ENCODE data around the gene DTWD1. TPM values are rescaled to one million over a fixed set of nuclear protein-coding genes. Genes with fewer than 3 reads are reported as not detected.

The DTWD1 gene
- total and polyA plus RNA-seq, 2 donors (not counting 1 experiment from before 2014, with no cell fraction given), result 7.4 to 27.1 TPM

GRCh38 chr15:49652922-49653321 is 32.1 kb downstream of the DTWD1 start:
- H3K9ac ChIP-seq (ENCODE audit: low read length), result no peak overlapping the region
- no peaks in the 10 kb centered on the region for H3K79me2 ChIP-seq (ENCODE audit: control insufficient read depth, insufficient read depth, low read length)
- H3K4me3 Mint-ChIP-seq, result no peak overlapping the region
- peaks cover 7% of the 10 kb centered on the region for H3K27me3 Mint-ChIP-seq
- H3K27ac ChIP-seq (ENCODE audit: low read length in 2 of 2), result no peak overlapping the region
- no peak overlapping the region for H2AFZ ChIP-seq (ENCODE audit: insufficient read depth, low read depth, low read length, poor library complexity, severe bottlenecking)
- H3K4me3 ChIP-seq (ENCODE audit: control extremely low read depth in 1 of 5, extremely low read depth in 1 of 5, insufficient read depth in 1 of 5, low read depth in 2 of 5, low read length in 4 of 5), result no peak overlapping the region
- no peak for TF ChIP-seq EZH2 (IDR thresholded peaks at IDR 0.05; ENCODE audit: borderline replicate concordance, insufficient read depth, low read depth, low read length, poor library complexity, severe bottlenecking)
- TF ChIP-seq, protein P1, sequence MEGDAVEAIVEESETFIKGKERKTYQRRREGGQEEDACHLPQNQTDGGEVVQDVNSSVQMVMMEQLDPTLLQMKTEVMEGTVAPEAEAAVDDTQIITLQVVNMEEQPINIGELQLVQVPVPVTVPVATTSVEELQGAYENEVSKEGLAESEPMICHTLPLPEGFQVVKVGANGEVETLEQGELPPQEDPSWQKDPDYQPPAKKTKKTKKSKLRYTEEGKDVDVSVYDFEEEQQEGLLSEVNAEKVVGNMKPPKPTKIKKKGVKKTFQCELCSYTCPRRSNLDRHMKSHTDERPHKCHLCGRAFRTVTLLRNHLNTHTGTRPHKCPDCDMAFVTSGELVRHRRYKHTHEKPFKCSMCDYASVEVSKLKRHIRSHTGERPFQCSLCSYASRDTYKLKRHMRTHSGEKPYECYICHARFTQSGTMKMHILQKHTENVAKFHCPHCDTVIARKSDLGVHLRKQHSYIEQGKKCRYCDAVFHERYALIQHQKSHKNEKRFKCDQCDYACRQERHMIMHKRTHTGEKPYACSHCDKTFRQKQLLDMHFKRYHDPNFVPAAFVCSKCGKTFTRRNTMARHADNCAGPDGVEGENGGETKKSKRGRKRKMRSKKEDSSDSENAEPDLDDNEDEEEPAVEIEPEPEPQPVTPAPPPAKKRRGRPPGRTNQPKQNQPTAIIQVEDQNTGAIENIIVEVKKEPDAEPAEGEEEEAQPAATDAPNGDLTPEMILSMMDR (IDR thresholded peaks at IDR 0.05), result no peak
- CTCF ChIA-PET, result no interaction called here
- no peaks in the 10 kb centered on the region for H3K36me3 ChIP-seq (replicated peaks in 1 of 2; ENCODE audit: control extremely low read depth in 1 of 2, control insufficient read depth in 1 of 2, extremely low read depth in 1 of 2, insufficient read depth in 2 of 2, low read length in 1 of 2)
- no peak overlapping the region for H3K27ac Mint-ChIP-seq
- WGBS (ENCODE audit: insufficient coverage), result 100% methylated on average over 1 of the region's 1 CpG
- POLR2A ChIA-PET, result no interaction called here
- H3K27me3 ChIP-seq (replicated peaks in 1 of 4; ENCODE audit: control extremely low read depth in 1 of 4, control insufficient read depth in 3 of 4, insufficient read depth in 4 of 4, low read length in 3 of 4), result no peaks in the 10 kb centered on the region
- H3K4me2 ChIP-seq (replicated peaks; ENCODE audit: low read depth, low read length, poor library complexity, severe bottlenecking), result no peak overlapping the region
- H3K4me1 Mint-ChIP-seq, result no peaks in the 10 kb centered on the region
- peaks cover 0 to 22% (median 6%) of the 10 kb centered on the region in 3 donors for H3K9me3 ChIP-seq (ENCODE audit: control extremely low read depth in 1 of 3, control insufficient read depth in 2 of 3, insufficient read depth in 1 of 3, low read length in 2 of 3)
- no peaks in the 10 kb centered on the region for H4K20me1 ChIP-seq (ENCODE audit: control insufficient read depth, insufficient read depth, low read length, poor library complexity, severe bottlenecking)
- no peaks in the 10 kb centered on the region for H3K4me1 ChIP-seq (ENCODE audit: control insufficient read depth in 2 of 2, insufficient read depth in 2 of 2, low read length in 2 of 2)
- no peak for DNase-seq
- intact Hi-C loops (cut with micrococcal nuclease), result no loop called here
- peaks cover 5% of the 10 kb centered on the region for H3K9me3 Mint-ChIP-seq (ENCODE audit: insufficient read depth)
- ATAC-seq (ENCODE audit: low read depth), result no peak

GRCh38 chr15:49656734-49657133 is 35.9 kb downstream of the DTWD1 start:
- H3K9me3 Mint-ChIP-seq (ENCODE audit: insufficient read depth), result peaks cover 5% of the 10 kb centered on the region
- Histone ChIP-seq H3K36me3 (replicated peaks in 1 of 2; ENCODE audit: control extremely low read depth in 1 of 2, control insufficient read depth in 1 of 2, extremely low read depth in 1 of 2, insufficient read depth in 2 of 2, low read length in 1 of 2) (no peaks in the 10 kb centered on the region), H4K20me1 (ENCODE audit: control insufficient read depth, insufficient read depth, low read length, poor library complexity, severe bottlenecking) (no peaks in the 10 kb centered on the region), H3K27me3 (replicated peaks in 1 of 4; ENCODE audit: control extremely low read depth in 1 of 4, control insufficient read depth in 3 of 4, insufficient read depth in 4 of 4, low read length in 3 of 4) (no peaks in the 10 kb centered on the region), H3K4me2 (replicated peaks; ENCODE audit: low read depth, low read length, poor library complexity, severe bottlenecking) (no peak overlapping the region), H3K4me3 (ENCODE audit: control extremely low read depth in 1 of 5, extremely low read depth in 1 of 5, insufficient read depth in 1 of 5, low read depth in 2 of 5, low read length in 4 of 5) (no peak overlapping the region), H3K27ac (ENCODE audit: low read length in 2 of 2) (no peak overlapping the region), H3K4me1 (ENCODE audit: control insufficient read depth in 2 of 2, insufficient read depth in 2 of 2, low read length in 2 of 2) (no peaks in the 10 kb centered on the region), H2AFZ (ENCODE audit: insufficient read depth, low read depth, low read length, poor library complexity, severe bottlenecking) (no peak overlapping the region), H3K9ac (ENCODE audit: low read length) (no peak overlapping the region), H3K79me2 (ENCODE audit: control insufficient read depth, insufficient read depth, low read length) (no peaks in the 10 kb centered on the region), H3K9me3 (ENCODE audit: control extremely low read depth in 1 of 3, control insufficient read depth in 2 of 3, insufficient read depth in 1 of 3, low read length in 2 of 3) (peaks cover 0 to 22% (median 6%) of the 10 kb centered on the region in 3 donors)
- H3K27me3 Mint-ChIP-seq, result peaks cover 7% of the 10 kb centered on the region
- DNase-seq (no peak), ATAC-seq (ENCODE audit: low read depth) (no peak)
- CTCF ChIA-PET, result no interaction called here
- intact Hi-C loops (cut with micrococcal nuclease), result no loop called here
- TF ChIP-seq, protein P1 (IDR thresholded peaks at IDR 0.05), result no peak
- TF ChIP-seq EZH2 (IDR thresholded peaks at IDR 0.05; ENCODE audit: borderline replicate concordance, insufficient read depth, low read depth, low read length, poor library complexity, severe bottlenecking), result no peak
- POLR2A ChIA-PET, result no interaction called here
- H3K27ac Mint-ChIP-seq, result no peak overlapping the region
- WGBS (ENCODE audit: insufficient coverage), result 83% methylated on average over 1 of the region's 1 CpG
- H3K4me1 Mint-ChIP-seq, result no peaks in the 10 kb centered on the region
- no peak overlapping the region for H3K4me3 Mint-ChIP-seq

Measured in B cell (primary cell).